Measurements from ENCODE around the gene PKD1L1.
"Not testable (repeated sequence)": the region's sequence is repeated elsewhere in the genome, so short reads cannot be mapped to it uniquely, and the experiment has no call there.

Gene PKD1L1

GRCh38 chr7:47965456-47965855 is 17.2 kb upstream of the PKD1L1 start:
- peak in 11 of 42 donors; percentile 19 to 50 (median 35) for DNase-seq
- intact Hi-C loops (cut with DNase I): no loop called here

- intact Hi-C loops (cut with DNase I): no loop called here
- no peak for DNase-seq
Measured at GRCh38 chr7:47962262-47962661, 14.0 kb upstream of the PKD1L1 start.

GRCh38 chr7:47957156-47957555 is 8.9 kb upstream of the PKD1L1 start:
- intact Hi-C loops (cut with DNase I): no loop called here
- peak in 1 of 42 donors; percentile 14 for DNase-seq

GRCh38 chr7:47956220-47956619 is 8.0 kb upstream of the PKD1L1 start:
- intact Hi-C loops (cut with DNase I): no loop called here
- peak in 2 of 42 donors; percentile 8 to 9 for DNase-seq

- intact Hi-C loops (cut with DNase I): no loop called here
- peak in 2 of 42 donors; percentile 10 to 20 for DNase-seq
Measured at GRCh38 chr7:47954231-47954911, 6.1 kb upstream of the PKD1L1 start.

GRCh38 chr7:47953822-47954221 is 5.6 kb upstream of the PKD1L1 start:
- intact Hi-C loops (cut with DNase I): no loop called here
- DNase-seq: peak in 1 of 42 donors; percentile 18

GRCh38 chr7:47952224-47952623 is 4.0 kb upstream of the PKD1L1 start:
- peak in 2 of 42 donors; percentile 16 to 24 for DNase-seq
- intact Hi-C loops (cut with DNase I): no loop called here

- intact Hi-C loops (cut with DNase I): no loop called here
- DNase-seq: peak in 1 of 42 donors; percentile 1
Measured at GRCh38 chr7:47951374-47951773, 3.1 kb upstream of the PKD1L1 start.

GRCh38 chr7:47950714-47951113 is 2.4 kb upstream of the PKD1L1 start:
- intact Hi-C loops (cut with DNase I): no loop called here
- DNase-seq: peak in 6 of 42 donors; percentile 18 to 60 (median 28)

GRCh38 chr7:47949703-47950102 is 1.4 kb upstream of the PKD1L1 start:
- DNase-seq: peak in 2 of 42 donors; percentile 3 to 20
- intact Hi-C loops (cut with DNase I): loop anchor here (5.0 kb wide), 1 partner anchor 158 kb away; no protein-coding TSS in a partner anchor

- intact Hi-C loops (cut with DNase I): loop anchor here (5.0 kb wide), 1 partner anchor 160 kb away; no protein-coding TSS in a partner anchor
- peak in 1 of 42 donors; percentile 9 for DNase-seq
Measured at GRCh38 chr7:47947355-47947749, 914 bp downstream of the PKD1L1 start.

GRCh38 chr7:47946581-47947354 is 1.5 kb downstream of the PKD1L1 start:
- intact Hi-C loops (cut with DNase I): loop anchor here (5.0 kb wide), 1 partner anchor 161 kb away; no protein-coding TSS in a partner anchor
- peak in 1 of 42 donors; percentile 2 for DNase-seq

GRCh38 chr7:47945261-47946015 is 2.8 kb downstream of the PKD1L1 start:
- peak; percentile 57 to 94 (median 83) for DNase-seq
- intact Hi-C loops (cut with DNase I): loop anchor here (5.0 kb wide), 1 partner anchor 162 kb away; no protein-coding TSS in a partner anchor

GRCh38 chr7:47944536-47945260 is 3.6 kb downstream of the PKD1L1 start:
- DNase-seq: peak in 1 of 42 donors; percentile 21
- intact Hi-C loops (cut with DNase I): loop anchor here (5.0 kb wide), 1 partner anchor 163 kb away; no protein-coding TSS in a partner anchor

- peak in 1 of 42 donors; percentile 7 for DNase-seq
- intact Hi-C loops (cut with DNase I): no loop called here
Measured at GRCh38 chr7:47943676-47944474, 4.4 kb downstream of the PKD1L1 start.

GRCh38 chr7:47942651-47943050 is 5.6 kb downstream of the PKD1L1 start:
- intact Hi-C loops (cut with DNase I); DNase-seq: not testable (repeated sequence)

GRCh38 chr7:47942132-47942531 is 6.1 kb downstream of the PKD1L1 start:
- peak in 1 of 42 donors; percentile 0 for DNase-seq
- intact Hi-C loops (cut with DNase I): no loop called here

All from head of caudate nucleus (tissue), 42 donors.